GM19463 (cell line): ENCODE results near the gene TSEN54.

Experiments used
- ATAC-seq: cut with Tn5 transposase; IDR thresholded peaks from one replicate; pipeline ENCODE4 v1.9.1; 2021; ENCODE audit warnings: mild to moderate bottlenecking, moderate library complexity; ENCODE audit not compliant: unreplicated experiment

Gene TSEN54

DNA sequence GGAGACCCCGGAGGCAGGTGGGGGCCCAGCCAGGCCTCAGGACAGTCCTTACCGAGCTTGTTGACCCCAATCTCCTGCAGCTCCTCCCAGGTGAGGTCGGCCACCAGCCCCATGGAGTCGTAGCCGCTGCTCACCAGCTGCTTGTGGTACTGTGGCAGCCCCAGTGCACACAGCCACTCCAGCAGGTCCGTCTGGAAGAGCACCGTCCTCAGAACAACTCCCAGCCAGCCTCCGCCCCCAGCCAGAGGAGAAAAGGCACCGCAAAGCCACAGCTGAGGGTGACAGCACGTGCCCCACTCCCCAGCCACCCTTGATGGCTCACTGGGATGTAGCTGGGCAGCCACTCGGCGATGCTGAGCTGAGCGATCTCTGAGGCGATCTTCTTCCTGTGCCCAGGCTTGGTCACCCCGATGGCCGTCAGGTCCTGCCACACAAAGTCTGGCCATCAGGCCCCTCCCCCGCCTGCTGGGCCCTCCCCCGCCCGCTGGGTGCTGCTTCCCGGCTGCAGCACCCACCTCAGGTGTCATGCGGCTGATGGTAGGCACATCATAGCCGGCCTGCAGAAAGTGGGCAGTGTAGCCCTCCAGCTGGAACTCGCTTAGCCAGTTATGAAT, 12.9 kb upstream of the TSEN54 start:
- ATAC-seq, result no peak

DNA sequence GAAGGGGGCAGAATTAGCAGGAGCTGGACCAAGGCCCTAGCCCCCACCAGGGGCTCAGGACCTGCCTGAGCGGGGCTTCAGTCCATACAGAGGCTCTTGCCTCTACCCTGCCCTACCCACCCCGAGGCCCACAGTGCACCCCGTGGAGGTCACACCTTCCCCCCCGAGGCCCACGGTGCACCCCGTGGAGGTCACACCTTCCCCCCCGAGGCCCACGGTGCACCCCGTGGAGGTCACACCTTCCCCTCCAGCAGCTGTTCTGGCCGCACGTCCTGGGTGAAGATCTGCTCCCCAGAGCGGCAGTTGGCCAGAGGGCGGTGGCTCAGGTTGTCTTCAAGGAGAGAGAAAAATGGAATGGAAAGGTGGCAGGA, 12.4 kb upstream of the TSEN54 start:
- no peak for ATAC-seq

DNA sequence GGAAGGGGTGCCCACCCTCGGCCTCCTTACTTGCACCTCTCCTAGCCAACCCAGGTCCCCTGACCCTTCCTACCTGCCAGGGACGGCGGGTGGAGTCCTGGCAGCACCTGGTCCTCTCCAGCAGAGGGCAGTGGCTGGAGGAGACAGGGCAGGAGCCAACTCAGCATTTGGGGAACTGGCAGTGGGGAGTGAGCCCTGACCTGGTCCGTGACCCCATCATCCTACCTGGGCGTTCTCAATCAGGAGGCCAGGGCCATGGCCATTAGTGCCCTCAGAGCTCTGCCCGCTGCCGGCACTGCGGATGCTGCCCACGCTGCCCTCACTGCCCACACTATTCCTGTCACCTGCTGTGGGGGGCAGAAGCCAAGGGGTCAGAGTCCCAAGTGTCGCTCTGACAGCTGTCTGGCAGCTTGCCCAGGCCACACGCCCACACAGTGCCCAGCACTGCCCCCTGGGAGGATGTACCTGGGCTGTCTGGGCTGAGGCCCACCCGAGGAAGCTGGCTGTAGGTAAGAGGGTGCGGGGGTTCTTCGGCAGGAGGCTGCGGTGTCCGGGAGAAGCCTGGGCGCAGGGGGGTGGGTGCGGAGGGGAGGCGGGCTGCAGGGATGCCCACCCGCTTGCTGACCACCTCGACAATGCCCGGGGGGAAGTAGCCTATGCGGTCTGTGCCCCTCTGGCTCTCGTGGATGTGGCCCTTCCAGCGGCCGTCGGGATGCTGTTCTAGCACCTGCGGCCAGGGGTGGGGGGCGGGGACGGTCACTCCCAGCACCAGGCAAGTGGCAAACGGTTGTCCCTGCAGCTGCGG, 11.8 kb upstream of the TSEN54 start:
- ATAC-seq, result no peak

DNA sequence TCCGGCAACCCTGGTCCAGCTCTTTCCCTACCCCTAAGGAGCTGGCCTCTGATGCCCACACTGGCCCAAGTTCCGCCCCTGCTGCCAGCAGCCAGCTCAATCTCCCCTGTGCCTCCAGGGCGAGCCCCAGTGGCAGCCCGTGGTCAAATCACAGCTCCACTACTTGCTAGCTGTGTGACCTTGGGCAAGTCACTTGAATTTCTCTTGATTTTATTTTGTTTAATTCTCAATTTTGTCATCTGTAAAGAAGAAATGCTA, 11.2 kb upstream of the TSEN54 start:
- no peak for ATAC-seq

DNA sequence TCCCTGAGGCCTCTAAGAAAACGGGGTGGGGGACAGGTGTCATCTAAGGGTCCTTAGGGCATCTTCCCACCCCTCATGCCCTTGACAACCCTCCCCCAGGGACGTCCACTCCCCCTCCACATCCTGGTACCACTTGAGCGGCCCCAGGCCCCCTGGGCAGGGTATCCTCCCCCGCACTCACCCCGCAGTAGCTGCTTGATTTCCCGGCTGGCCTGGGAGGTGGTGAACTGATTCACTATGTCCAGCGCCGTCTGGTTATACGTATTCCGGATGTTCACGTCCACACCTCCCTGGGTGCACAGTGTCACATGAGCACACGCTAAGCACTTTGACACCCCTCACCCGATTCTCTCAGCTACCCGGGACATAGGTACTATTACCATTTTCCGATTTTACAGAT, 10.7 kb upstream of the TSEN54 start:
- ATAC-seq, result no peak

DNA sequence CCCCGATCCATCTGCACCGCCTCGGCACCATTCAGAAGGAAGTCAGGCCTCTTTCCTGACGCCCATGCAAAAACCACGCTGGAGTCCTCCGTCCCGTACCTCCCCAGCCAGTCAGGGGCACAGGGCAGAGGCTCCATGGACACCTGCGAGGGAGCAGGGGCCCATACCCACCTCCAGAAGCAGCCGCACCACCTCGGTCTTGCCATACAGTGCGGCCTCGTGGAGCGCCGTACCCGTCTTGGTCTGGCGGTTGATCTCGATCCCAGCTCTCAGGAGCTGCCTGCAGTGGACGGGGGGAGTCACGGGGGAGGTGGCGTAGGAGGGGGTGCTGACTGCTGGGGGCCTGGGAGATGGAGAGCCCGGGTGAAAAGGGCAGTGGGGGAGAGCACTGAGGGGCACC, 10.2 kb upstream of the TSEN54 start:
- ATAC-seq, result no peak

DNA sequence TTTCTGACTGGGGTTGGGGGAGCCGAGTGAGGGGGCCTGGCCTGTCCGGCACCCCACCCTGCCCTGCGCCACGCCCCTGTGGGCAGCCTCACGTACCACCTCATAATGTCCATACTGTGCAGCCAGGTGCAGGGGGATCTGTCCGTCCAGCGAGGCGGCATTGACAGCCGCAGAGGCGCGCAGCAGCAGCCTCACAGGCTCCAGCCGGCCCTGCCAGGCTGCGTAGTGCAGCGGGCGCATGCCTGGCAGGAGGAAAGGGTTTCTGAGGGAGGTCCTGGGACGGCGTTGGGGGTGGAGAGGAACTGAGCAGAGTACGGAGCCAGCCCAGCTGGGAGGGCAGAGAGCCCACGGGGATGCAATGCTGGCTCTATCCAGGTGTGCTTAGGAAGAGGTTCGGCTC, 9.4 kb upstream of the TSEN54 start:
- ATAC-seq, result no peak

DNA sequence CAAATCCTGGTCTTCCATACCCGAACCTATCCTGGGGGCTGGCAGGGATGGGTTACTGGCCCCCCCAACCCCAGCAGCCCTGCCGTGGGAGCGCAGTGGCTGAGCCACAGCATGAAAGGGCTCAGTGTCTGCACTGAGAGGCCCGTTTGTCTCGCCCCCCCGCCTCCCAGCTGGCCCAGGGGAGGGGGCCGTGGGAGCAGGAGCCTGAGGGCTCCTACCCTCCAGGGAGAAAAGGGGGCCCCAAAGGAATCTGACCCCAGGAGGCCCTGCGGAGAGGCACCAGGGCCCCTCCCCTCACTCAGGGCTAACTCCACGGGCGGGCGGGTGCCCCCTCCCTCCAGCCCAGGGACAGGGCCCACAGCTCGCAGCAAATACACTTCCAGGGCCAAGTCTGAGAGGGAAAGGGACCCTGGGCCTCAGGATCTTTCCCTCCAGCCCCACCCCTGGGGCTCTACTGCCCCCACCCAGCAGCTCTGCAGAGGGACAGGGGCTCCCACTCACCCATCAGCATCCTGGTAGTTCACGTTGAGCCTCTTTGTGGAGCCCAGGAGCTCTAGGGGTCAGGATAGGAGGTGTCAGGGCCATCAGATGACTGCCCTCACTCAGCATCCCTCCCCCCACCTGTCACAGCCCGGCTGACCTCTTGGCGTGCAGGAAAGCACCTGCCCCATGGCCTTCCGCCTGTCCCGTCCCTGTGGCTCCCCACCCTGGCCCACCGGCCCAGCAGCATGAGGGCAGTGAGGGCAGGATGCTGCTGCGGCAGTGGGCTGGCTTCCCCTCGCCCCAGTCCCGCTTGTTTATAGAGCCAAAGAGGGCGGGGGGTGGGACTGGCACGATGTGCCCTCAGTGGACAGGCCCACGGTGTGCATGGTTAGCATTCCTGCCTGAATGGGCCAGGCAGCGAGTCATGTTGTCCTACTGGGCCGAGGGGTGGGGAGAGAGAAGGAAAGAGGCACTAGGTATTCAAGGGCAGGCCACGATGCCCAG, 8.3 kb upstream of the TSEN54 start:
- no peak for ATAC-seq

DNA sequence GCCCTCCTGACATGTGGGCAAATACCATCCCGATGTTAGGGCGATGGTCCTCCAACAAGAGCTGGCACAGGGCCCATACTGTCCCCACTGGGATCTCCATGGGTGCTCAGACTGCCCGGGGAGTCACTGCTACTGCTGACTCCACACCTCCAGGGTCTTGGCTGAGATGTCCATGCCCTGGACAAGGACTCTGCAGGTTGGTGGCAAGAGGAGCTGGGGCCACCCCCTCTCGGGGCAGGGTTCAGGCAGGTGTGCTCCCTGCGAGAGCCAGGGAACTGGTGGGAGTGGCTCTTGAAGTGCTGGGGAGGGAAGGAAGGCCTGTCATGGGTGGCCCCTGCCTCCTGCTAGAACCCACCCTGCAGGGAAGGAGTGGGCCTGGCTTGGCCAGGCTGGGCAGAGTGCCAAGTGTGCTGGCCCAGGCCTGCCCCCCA, 7.4 kb upstream of the TSEN54 start:
- no peak for ATAC-seq

DNA sequence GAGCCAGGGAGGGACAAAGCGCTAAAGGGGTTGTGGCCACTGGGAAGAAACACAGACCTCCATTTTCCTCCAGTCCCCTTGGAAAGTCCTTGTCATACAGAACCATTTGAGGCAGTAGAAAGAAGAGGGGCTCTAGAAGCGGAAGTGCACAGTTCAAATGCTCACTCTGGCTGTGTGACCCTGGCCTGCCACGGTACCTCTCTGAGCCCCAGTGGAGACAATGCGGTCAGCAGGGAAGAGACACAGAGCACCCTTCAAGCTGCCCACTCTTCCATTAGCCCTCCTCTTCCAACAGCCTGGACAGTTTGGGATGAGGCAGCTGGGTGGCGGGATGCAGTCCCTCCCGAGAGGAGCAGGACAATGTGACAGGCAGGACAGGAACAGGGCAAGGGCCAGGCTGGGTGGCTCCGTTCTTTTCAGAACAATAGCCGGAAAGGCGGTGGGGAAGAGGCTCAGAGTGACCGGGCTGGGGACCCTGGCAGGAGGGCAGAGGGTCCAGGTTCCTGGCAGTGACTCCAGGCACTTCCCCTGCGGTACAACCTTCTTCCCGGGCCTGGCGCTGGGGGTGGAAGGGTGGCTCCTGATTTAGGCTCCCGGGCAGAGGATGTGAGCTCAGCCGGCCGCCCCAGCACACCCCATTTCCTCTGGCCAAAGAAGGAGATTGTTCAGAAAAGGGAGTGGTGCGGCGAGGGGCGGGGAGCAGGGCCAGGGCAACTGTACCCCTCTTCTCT, 6.6 kb upstream of the TSEN54 start:
- no peak for ATAC-seq

DNA sequence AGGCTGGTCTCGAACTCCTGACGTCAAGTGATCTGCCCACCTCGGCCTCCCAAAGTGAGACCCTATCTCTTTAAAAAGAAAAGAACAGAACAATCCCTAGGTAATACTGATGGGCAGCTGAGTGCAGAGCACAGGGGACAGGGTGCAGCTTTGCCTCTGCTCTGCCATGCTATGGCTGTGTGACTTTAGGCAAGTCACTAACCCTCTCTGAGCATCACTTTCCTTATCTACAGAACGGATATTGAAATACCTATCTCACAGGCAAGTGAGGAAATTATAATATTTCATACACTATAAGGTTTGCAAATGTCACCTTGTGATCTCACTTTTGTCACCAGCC, 5.1 kb upstream of the TSEN54 start:
- no peak for ATAC-seq

DNA sequence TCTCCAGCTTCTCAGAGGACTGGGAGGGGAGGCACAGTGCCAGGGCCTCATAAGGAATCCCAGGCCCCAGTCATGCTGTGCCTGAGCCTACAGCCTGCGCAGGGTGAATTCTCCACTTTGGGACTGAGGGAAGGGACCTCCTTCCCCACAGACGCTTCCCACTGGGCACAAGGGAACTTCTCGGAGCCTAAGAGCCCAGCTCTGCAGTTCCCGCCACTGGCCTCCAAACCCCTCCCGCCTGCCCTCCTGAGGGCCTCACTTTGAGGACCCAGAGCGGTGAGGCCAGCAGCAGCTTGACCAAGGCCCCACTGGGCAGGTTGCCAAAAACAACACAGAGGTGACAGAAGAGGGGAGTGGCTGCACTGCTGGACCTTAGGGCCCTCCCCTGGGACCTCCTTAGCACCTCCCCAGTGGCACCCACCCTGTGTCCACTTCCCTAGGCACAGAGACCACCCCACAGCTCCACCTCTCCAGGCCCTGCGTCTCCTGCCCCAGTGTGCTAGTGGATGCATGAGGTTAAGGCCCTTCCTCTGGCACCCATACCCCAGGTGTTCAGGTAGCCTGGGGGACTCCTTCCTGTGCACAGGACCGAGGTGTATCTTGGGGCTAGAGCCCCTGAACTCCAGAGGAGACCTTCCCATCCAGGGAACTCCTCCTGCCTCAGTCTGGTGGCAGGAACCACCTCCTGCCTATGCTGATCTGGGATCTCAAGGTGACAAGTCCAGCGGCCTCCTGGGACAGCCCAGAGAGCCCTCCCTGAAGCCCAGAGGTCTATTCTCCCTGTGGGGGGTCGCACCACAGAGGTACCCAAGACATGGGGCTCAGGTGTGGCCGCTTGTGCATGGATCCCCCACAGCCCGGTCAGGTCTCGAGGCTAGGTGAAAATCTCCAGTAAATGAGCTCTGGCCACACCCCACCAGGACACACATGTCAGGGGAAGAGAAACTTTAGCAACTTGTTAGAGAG, 4.4 kb upstream of the TSEN54 start:
- ATAC-seq, result no peak

DNA sequence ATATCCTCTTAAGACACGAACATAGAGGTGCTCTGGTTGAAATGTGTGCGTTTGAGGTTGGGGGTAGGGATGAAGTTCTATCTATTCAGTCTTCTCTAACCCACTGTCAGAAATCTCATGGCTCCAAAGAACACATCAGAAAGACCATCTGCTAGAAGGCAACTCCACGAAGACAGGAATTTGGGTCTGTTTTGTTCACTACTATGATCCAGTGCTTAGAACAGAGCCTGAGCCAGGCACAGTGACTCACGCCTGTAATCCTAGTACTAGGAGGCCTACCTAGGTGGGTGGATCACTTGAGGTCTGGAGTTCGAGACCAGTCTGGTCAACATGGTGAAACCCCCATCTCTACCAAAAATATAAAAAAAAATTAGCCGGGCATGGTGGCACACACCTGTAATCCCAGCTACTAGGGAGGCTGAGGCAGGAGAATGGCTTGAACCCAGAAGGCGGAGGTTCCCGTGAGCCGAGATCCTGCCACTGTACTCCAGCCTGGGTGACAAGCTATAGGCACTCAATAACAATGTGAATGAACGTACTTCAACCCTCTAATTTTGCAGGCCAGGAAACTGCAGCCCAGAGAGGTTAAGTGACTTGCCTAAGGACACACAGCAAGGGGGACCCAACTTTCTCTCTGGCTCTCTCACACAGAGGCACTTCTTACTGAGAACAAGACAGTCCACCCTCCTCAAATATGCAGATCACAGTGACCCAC, 3.2 kb upstream of the TSEN54 start:
- no peak for ATAC-seq

DNA sequence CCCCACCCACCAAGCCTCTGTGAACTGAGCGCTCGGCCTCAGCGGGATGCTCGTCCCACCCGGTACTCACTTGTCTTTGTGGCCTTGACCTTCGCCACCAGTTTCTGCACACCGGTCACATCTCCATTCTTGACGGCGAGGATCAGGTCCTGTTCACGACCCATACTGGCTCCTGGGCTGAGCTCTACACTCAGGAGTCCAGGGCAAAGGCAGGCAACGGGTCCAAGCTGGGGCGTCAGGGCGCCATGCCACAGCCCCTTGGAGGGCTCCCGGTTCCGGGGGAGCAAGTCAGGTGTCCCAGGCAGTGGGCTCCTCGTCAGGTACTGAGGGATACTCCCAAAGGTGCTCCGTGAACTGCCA, 2.7 kb upstream of the TSEN54 start:
- no peak for ATAC-seq

DNA sequence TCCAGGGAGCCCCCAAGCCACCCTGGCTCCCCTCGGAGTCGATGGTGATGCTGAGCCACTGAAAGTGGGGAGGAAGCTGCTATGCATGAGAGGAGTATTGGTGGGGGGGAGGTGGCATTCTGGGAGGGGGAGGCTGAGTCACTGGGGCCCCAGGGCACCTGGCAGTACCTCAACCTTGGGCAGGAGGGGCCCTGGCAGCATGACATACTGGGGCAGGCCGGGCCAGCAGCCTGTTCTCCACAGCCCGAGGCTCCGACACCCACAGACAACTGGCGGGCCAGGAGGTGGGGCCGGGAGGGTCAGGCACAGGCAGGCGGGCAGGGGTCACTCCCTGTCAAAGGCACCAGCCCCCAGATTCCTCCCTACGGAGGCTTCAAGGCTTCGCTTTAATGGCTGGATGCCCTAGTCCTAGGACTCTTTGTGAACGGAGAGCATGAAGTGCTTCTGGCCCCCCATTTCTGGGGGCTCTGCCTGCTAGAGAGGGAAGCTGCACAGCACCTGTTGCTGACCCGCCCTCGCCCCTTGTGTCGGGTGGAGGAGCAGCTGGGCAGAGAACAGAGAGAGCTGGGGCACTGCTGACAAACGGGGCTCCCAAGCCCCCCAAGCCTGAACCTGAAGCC, 1.9 kb upstream of the TSEN54 start:
- no peak for ATAC-seq

DNA sequence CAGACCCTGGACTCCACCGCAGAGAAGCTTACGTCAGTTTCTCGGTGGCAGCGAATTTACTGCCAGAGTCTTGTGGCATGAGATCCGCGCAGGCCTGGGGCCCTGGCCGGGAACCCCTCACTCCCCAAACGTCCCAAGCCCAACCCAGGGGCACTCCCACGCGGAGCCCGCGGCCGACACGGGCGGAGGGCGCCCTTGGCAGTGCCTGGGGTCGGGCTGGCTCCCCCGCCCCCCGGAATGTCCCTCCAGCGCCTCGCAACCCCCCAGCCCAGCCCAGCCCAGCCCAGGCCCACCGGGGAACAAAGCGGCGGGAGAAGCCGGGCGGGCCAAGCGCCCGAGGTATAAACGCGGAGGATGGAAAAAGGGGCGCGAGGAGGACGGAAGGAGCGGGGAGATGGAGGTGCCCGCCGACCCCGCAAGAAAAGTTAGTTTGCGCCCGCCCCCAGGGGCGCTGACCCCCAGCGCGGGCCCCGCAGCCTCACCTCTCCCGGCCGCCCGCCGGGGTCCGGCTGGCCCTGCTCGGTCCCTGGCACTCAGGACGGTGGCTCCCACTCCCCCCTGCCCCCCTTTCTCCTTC, 1.3 kb upstream of the TSEN54 start:
- ATAC-seq, result no peak

DNA sequence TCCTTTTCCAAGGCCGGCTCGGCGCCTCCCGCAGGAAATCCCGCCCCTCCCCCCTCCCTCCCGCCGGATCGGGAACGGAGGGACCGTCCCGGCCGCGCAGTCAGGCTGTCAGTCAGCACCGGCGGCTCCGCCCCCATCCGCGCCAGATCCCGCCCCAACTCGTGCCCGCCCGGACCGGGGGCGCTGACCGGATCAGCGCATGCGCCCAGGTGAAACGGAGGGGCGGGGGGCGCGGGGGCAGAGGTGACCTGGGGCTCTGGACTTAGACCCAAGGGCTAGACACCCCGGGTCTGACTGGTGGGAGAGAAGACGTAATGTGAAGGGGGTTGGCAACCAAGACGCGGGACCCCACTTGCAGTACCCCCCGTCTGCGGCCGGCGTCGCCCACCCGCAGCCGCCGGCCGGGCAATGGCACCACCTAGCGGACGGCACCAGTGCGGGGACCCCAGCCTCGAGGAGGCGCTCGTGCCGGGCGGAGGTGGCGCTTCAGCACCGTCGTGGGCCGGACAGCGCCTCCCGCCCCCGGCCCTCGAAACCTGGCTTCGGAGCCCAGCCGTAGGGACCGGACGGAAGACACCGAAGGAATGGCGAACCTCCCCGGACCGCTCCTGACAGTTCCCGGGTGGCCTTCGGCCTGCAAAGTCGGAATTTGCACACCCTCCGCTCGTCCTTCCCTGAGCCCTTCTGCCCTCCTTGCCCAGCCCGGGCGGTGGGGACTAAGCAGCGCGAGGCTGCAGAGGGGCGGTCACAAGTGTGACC, 653 bp upstream of the TSEN54 start, which contains the start of gene CASKIN2:
CASKIN2 (minus strand) TSS at position 42 of the 759 bp plus-strand sequence. CDS start 1,733 bp downstream, outside the sequence.
- peak; percentile 28 for ATAC-seq
